BJ (cell line): ENCODE data around the gene LAMA2. TPM values are rescaled to one million over a fixed set of nuclear protein-coding genes. Genes with fewer than 3 reads are reported as not detected.
"Not testable (repeated sequence)": the region's sequence is repeated elsewhere in the genome, so short reads cannot be mapped to it uniquely, and the experiment has no call there.

Experiments
- CTCF ChIA-PET: fragments of 350-600 bp; formaldehyde crosslinking; extraction: SDS; loops from one replicate; lab custom pipeline; 2021; ENCODE audit warnings: antibody characterized with exemption, inconsistent platforms; lab: Yijun Ruan, JAX
- POLR2A ChIA-PET: fragments of 300-600 bp; sonication (Branson Sonifier 250); formaldehyde crosslinking; extraction: SDS; loops from one replicate; lab custom pipeline; 2021; ENCODE audit warnings: antibody characterized with exemption; lab: Charles Lee
- DNase-seq: peaks from one replicate; pipeline ENCODE4 v3.0.0-alpha.2; 2011; ENCODE audit warnings: low read depth
- H3K27me3 ChIP-seq: 2 replicates; pipeline ENCODE4 v1.6.0; 2011; ENCODE audit warnings: low read length; ENCODE audit not compliant: control insufficient read depth, insufficient read depth
- H3K36me3 ChIP-seq: 2 replicates; pipeline ENCODE4 v1.5.1; 2011; ENCODE audit warnings: low read length; ENCODE audit not compliant: control insufficient read depth, insufficient read depth
- H3K4me3 ChIP-seq: 2 replicates; pipeline ENCODE4 v1.5.1; 2011; ENCODE audit warnings: low read depth, mild to moderate bottlenecking, control low read depth, low read length
- CTCF ChIP-seq: IDR thresholded peaks from 2 replicates; pipeline ENCODE4 v1.5.1; 2011; ENCODE audit warnings: low read depth, mild to moderate bottlenecking, control low read depth, inconsistent platforms, low read length, moderate library complexity; ENCODE audit not compliant: insufficient read depth
- polyA plus RNA-seq: library from polyadenylated mRNA; depleted of rRNA; stranded (reverse); fragments of >200 nt; gene quantifications from 2 replicates; pipeline ENCODE4 v1.2.3, GENCODE V29; 2011

Gene LAMA2
- polyA plus RNA-seq, 1 experiment, result 50.0 TPM

GRCh38 chr6:129073691-129074395 is 190.9 kb downstream of the LAMA2 start:
- CTCF ChIA-PET, result interaction anchor here (1.4 to 1.5 kb wide), 2 partner anchors 12 to 13 kb away, joined by 4 read pairs; no protein-coding TSS in a partner anchor

GRCh38 chr6:129084406-129084805 is 201.5 kb downstream of the LAMA2 start:
- CTCF ChIA-PET, result no interaction called here
- no peak for DNase-seq
- Histone ChIP-seq H3K36me3 (no peaks in the 10 kb centered on the region), H3K4me3 (no peak overlapping the region), H3K27me3 (no peaks in the 10 kb centered on the region)
- POLR2A ChIA-PET, result no interaction called here
- TF ChIP-seq CTCF, result no peak

More at GRCh38 chr6:129073691-129074395, 190.9 kb downstream of the LAMA2 start:
- POLR2A ChIA-PET, result interaction anchor here (0.6 kb wide), 1 partner anchor 137 kb away, joined by 3 read pairs; no protein-coding TSS in a partner anchor
- Histone ChIP-seq H3K4me3 (no peak overlapping the region), H3K36me3 (no peaks in the 10 kb centered on the region), H3K27me3 (no peaks in the 10 kb centered on the region)
- no peak for DNase-seq
- no peak for TF ChIP-seq CTCF

GRCh38 chr6:129088481-129088880 is 205.5 kb downstream of the LAMA2 start:
- H3K36me3 ChIP-seq, DNase-seq, POLR2A ChIA-PET, H3K27me3 ChIP-seq, CTCF ChIA-PET, H3K4me3 ChIP-seq: not testable (repeated sequence)

- ChIA-PET POLR2A (no interaction called here), CTCF (no interaction called here)
- no peak for TF ChIP-seq CTCF
- H3K27me3 ChIP-seq, result no peaks in the 10 kb centered on the region
- no peak overlapping the region for H3K4me3 ChIP-seq
- H3K36me3 ChIP-seq, result no peaks in the 10 kb centered on the region
- no peak for DNase-seq
These were observed 206.4 kb downstream of the LAMA2 start for GRCh38 chr6:129089357-129089756.

GRCh38 chr6:129094147-129094546 is 211.2 kb downstream of the LAMA2 start:
- ChIA-PET POLR2A (no interaction called here), CTCF (no interaction called here)
- no peak for DNase-seq
- Histone ChIP-seq H3K36me3 (no peaks in the 10 kb centered on the region; the same call in none of the 2 replicates), H3K27me3 (no peaks in the 10 kb centered on the region), H3K4me3 (no peak overlapping the region)
- TF ChIP-seq CTCF, result no peak
